Endometrial microvascular endothelial cells (primary cell): ENCODE data around the gene DDX42. TPM values are rescaled to one million over a fixed set of nuclear protein-coding genes. Genes with fewer than 3 reads are reported as not detected.

Source experiments
- in situ Hi-C: cut with HindIII; loops from 2 replicates; pipeline ENCODE4 v1.10.0; 2017; ENCODE audit warnings: low sequenced_read_pairs, low pct_unique_long_range_greater_than_20kb; ENCODE audit errors: inconsistent ontology term
- total RNA-seq: library from RNA; depleted of rRNA; stranded (reverse); fragments of >200 nt; gene quantifications from one replicate; pipeline ENCODE4 v1.2.3, GENCODE V29; 2015; ENCODE audit errors: inconsistent ontology term

DDX42 gene
- 42.6 TPM for total RNA-seq

GRCh38 chr17:63774141-63774968 is at the start of gene DDX42:
Gene DDX42, plus strand, starts transcription at chr17:63774170. Its CDS starts 12,880 bp downstream, at chr17:63787050.
- in situ Hi-C loops = no loop called here

- in situ Hi-C loops = no loop called here
These were observed 38.3 kb upstream of the DDX42 start for GRCh38 chr17:63735691-63736090.

DNA sequence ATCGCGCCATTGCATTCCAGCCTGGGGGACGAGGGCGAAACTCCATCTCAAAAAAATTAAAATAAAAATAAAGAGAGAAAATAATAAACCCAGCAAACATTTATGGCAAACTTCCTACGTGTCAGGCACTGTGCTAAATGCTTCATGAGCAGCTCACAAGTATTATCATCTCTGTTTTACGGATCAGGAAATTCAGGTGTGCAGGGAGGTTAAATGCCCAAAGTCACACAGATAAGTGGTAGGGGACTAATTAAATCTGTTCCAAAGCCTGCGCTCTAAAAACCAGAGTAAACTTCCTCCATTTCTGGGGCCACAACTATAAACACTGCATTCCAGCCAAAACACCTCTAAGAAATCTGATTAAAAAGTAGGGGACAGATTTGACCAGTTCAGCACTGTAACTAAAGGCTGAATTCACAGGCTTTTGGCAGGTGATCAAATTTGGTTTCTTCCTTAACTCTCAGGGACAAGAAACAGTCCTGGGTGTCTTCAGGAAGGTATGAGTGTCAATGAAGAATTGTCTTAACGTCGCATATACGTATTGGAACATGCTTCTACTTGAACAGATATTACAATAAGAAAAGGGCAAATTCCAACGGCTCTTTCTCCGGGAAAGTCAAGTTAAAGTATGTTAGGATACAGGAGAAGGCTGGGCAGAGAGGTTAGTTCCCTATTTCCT is 33.4 kb upstream of the DDX42 start:
- in situ Hi-C loops = no loop called here

- in situ Hi-C loops = no loop called here
These were observed 32.9 kb upstream of the DDX42 start for GRCh38 chr17:63741143-63741407.

GRCh38 chr17:63741408-63742173 is 32.4 kb upstream of the DDX42 start, which contains the start of gene STRADA:
Gene STRADA, minus strand, starts transcription at chr17:63741799. Its CDS starts 13,430 bp downstream, at chr17:63728369.
- in situ Hi-C loops = no loop called here

- in situ Hi-C loops = no loop called here
These were observed 22.2 kb upstream of the DDX42 start for GRCh38 chr17:63751806-63752205.

- in situ Hi-C loops = no loop called here
These were observed 21.3 kb upstream of the DDX42 start for GRCh38 chr17:63752707-63753106.

DNA sequence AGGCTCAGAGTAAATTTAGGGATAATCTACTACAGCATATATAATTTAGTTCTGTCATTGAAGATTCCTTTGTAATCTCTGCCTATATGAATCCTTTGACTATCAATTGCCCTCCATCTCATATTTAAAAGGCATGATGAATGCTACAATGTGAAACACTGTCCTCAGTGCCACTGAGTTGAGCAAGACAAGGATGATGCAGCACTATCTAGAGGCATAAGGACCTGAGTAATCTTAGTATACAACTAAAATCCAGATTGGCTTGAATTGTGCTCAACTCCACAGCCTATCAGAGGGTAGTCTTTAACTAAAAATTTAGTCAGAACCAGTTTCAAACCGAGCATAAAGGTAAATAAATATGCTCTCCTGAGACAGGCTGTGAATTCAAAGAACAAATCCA is 20.8 kb upstream of the DDX42 start:
- in situ Hi-C loops = no loop called here

- in situ Hi-C loops = no loop called here
These were observed 19.9 kb upstream of the DDX42 start for GRCh38 chr17:63754046-63754445.

GRCh38 chr17:63758428-63758827 is 15.5 kb upstream of the DDX42 start:
- in situ Hi-C loops = no loop called here

- in situ Hi-C loops = no loop called here
These were observed 13.0 kb upstream of the DDX42 start for GRCh38 chr17:63760771-63761539.

GRCh38 chr17:63762161-63763078 is 11.6 kb upstream of the DDX42 start:
- in situ Hi-C loops = no loop called here

GRCh38 chr17:63764716-63765115 is 9.3 kb upstream of the DDX42 start:
- in situ Hi-C loops = no loop called here

- in situ Hi-C loops = no loop called here
These were observed 7.2 kb upstream of the DDX42 start for GRCh38 chr17:63766754-63767153.

- in situ Hi-C loops = no loop called here
These were observed 5.5 kb upstream of the DDX42 start for GRCh38 chr17:63768433-63768832.

DNA sequence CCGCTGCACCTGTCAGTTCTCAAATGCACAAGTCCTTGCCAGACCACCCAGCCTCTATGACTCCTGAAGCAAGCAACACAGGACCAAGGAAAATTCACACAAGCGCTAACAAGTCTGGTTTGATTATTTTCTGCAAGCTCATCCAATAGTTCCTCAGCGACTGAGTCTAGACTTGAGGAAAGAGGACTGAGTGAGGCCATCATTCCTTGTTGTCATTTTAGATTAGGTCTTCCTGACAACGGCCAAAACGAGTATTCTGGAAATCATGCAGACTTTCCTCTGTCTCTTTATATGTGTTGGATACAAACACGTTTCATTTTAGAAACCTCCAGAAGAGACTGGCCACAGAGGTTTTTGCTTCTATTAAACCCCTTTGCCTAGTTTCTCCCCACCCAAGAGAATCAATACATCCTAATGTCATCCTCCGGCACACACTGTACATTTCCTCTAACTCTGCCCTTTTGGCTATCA is 1.1 kb upstream of the DDX42 start:
- in situ Hi-C loops = no loop called here

- in situ Hi-C loops = no loop called here
These were observed 464 bp upstream of the DDX42 start, which contains the start of gene CCDC47 for GRCh38 chr17:63773272-63774140. Gene CCDC47, minus strand, starts transcription at chr17:63773597. Its CDS starts 7,422 bp downstream, at chr17:63766175.
